ENCODE results near the gene DAB2IP.

- no peak for TF ChIP-seq CTCF (IDR thresholded peaks at IDR 0.05; ENCODE audit: borderline replicate concordance, extremely low read depth, low read length, poor library complexity, severe bottlenecking)
- TF ChIP-seq EZH2 (IDR thresholded peaks at IDR 0.05; ENCODE audit: borderline replicate concordance, low read depth, low read length, severe bottlenecking) = no peak
Measured at GRCh38 chr9:121717141-121717991, 65.9 kb downstream of the DAB2IP start.

All from DND-41 (cell line).